ENCODE results near the gene PLCL2. TPM values are rescaled to one million over a fixed set of nuclear protein-coding genes. Genes with fewer than 3 reads are reported as not detected.
A peak's percentile ranks its signal among the peaks of the same experiment; 100 is the strongest.

Gene PLCL2
- total and polyA plus RNA-seq, 4 donors = 1.0 to 16.7 (median 7.1) TPM

DNA sequence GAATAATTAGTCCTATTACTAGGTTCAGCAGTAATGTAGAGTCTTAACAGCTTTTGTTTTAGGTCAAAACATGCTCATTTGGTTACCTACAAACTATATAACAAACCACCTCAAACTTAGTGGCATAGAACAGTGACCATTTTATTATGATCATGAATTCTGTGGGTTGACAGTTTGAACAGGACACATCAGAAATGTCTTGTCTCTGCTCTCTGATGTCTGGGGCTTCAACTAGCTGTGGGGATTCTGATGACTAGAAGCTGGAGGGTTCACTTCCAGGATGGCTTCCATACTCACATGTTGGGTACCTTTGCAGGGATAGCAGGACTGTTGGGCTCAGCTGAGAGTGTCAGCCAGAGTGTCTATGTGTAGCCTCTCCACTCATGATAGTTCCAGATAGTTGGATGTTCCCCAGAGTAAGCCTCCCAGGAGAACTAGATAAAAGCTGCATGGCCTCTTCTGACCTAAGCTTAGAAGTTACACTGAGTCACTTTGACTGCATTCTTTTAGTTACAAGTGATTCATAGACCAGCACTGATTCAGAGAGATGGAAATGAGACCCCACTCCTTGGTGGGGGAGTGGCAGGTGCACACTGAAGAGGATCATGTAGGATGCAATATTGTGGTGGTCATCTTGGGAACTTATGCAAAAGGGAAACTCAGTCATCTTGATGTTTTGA is 32.6 kb downstream of the PLCL2 start:
- Histone ChIP-seq H3K9me3 (ENCODE audit: control insufficient read depth in 4 of 4, insufficient read depth in 3 of 4, low read length in 3 of 4) (no peaks in the 10 kb centered on the region), H3K27me3 (ENCODE audit: control insufficient read depth in 3 of 3, insufficient read depth in 3 of 3, low read length in 2 of 3) (no peaks in the 10 kb centered on the region), H3K4me1 (ENCODE audit: control insufficient read depth in 5 of 5, insufficient read depth in 5 of 5, low read length in 5 of 5) (peaks cover 0 to 16% (median 0%) of the 10 kb centered on the region in 5 donors), H3K9ac (ENCODE audit: insufficient read depth in 1 of 2, low read length in 2 of 2) (no peak overlapping the region), H3K4me3 (no peak overlapping the region), H3K27ac (ENCODE audit: low read depth in 1 of 2, low read length in 1 of 2) (peak overlapping the region in 1 of 2 donors; percentile 87), H3K36me3 (ENCODE audit: control insufficient read depth in 4 of 4, insufficient read depth in 4 of 4, low read length in 4 of 4) (no peaks in the 10 kb centered on the region)
- ATAC-seq (ENCODE audit: insufficient read depth, low FRiP score) (peak; percentile 11), DNase-seq (no peak)
- TF ChIP-seq CTCF (IDR thresholded peaks at IDR 0.05; ENCODE audit: control extremely low read depth, extremely low read depth) = no peak

- ATAC-seq (ENCODE audit: insufficient read depth, low FRiP score) (no peak), DNase-seq (no peak)
- no peak for TF ChIP-seq CTCF (IDR thresholded peaks at IDR 0.05; ENCODE audit: control extremely low read depth, extremely low read depth)
- no peak overlapping the region for H3K9ac ChIP-seq (ENCODE audit: insufficient read depth in 1 of 2, low read length in 2 of 2)
- WGBS, 2 donors = 90 to 91% methylated on average over 3 of the region's 3 CpGs
- no peaks in the 10 kb centered on the region for H3K27me3 ChIP-seq (ENCODE audit: control insufficient read depth in 3 of 3, insufficient read depth in 3 of 3, low read length in 2 of 3)
- H3K4me1 ChIP-seq (ENCODE audit: control insufficient read depth in 5 of 5, insufficient read depth in 5 of 5, low read length in 5 of 5) = peaks cover 0 to 9% (median 0%) of the 10 kb centered on the region in 5 donors
- no peaks in the 10 kb centered on the region for H3K9me3 ChIP-seq (ENCODE audit: control insufficient read depth in 4 of 4, insufficient read depth in 3 of 4, low read length in 3 of 4)
- no peak overlapping the region for H3K4me3 ChIP-seq
- H3K36me3 ChIP-seq (ENCODE audit: control insufficient read depth in 4 of 4, insufficient read depth in 4 of 4, low read length in 4 of 4) = no peaks in the 10 kb centered on the region
- H3K27ac ChIP-seq (ENCODE audit: low read depth in 1 of 2, low read length in 1 of 2) = peak overlapping the region in 1 of 2 donors; percentile 87
These were observed 33.4 kb downstream of the PLCL2 start for GRCh38 chr3:16917980-16918682.

- Histone ChIP-seq H3K4me1 (ENCODE audit: control insufficient read depth in 5 of 5, insufficient read depth in 5 of 5, low read length in 5 of 5) (peaks cover 0 to 8% (median 0%) of the 10 kb centered on the region in 5 donors), H3K36me3 (ENCODE audit: control insufficient read depth in 4 of 4, insufficient read depth in 4 of 4, low read length in 4 of 4) (no peaks in the 10 kb centered on the region), H3K9me3 (ENCODE audit: control insufficient read depth in 4 of 4, insufficient read depth in 3 of 4, low read length in 3 of 4) (no peaks in the 10 kb centered on the region), H3K27me3 (ENCODE audit: control insufficient read depth in 3 of 3, insufficient read depth in 3 of 3, low read length in 2 of 3) (no peaks in the 10 kb centered on the region), H3K9ac (ENCODE audit: insufficient read depth in 1 of 2, low read length in 2 of 2) (no peak overlapping the region), H3K4me3 (no peak overlapping the region), H3K27ac (ENCODE audit: low read depth in 1 of 2, low read length in 1 of 2) (peak overlapping the region in 1 of 2 donors; percentile 45)
- ATAC-seq (ENCODE audit: insufficient read depth, low FRiP score) = no peak
- no peak for DNase-seq
- TF ChIP-seq CTCF (IDR thresholded peaks at IDR 0.05; ENCODE audit: control extremely low read depth, extremely low read depth) = no peak
These were observed 33.9 kb downstream of the PLCL2 start for GRCh38 chr3:16918683-16919025.
